Mucosa of descending colon (tissue), 3 donors: ENCODE data around the gene TSKU. TPM values are rescaled to one million over a fixed set of nuclear protein-coding genes. Genes with fewer than 3 reads are reported as not detected.
A peak's percentile ranks its signal among the peaks of the same experiment; 100 is the strongest.

Experiments used
- ATAC-seq: fragments of 200-7000 bp; cut with Tn5 transposase; one replicate; pipeline ENCODE4 v1.9.1; 2020; ENCODE audit warnings: mild to moderate bottlenecking, moderate library complexity
- DNase-seq, 3 donors: peaks; one replicate each; pipeline ENCODE4 v3.0.0-alpha.2; 2020
- H3K36me3 ChIP-seq: fragments of 200-600 bp; one replicate; pipeline ENCODE4 v1.8.0; 2021; ENCODE audit warnings: low read depth, mild to moderate bottlenecking
- H3K4me1 ChIP-seq: fragments of 200-600 bp; one replicate; pipeline ENCODE4 v1.8.0; 2021; ENCODE audit warnings: low read depth, mild to moderate bottlenecking
- H3K4me3 ChIP-seq: fragments of 200-600 bp; one replicate; pipeline ENCODE4 v1.8.0; 2021; ENCODE audit warnings: mild to moderate bottlenecking
- H3K9me3 ChIP-seq: fragments of 200-600 bp; one replicate; pipeline ENCODE4 v1.8.0; 2021; ENCODE audit warnings: mild to moderate bottlenecking
- CTCF ChIP-seq: fragments of 200-600 bp; IDR thresholded peaks from one replicate; pipeline ENCODE4 v1.8.0; 2022; ENCODE audit warnings: antibody characterized with exemption, mild to moderate bottlenecking
- intact Hi-C, 2 donors: fragments of 100-400 bp; cut with DNase I in 1 of 2; cut with micrococcal nuclease in 1 of 2; formaldehyde crosslinking; loops; one replicate each; pipeline versions ENCODE4 v1.11.0 to v1.11.1; 2022; cut with DNase I, micrococcal nuclease
- total RNA-seq, 3 donors: library from RNA; stranded (reverse); fragmentation: NEBNext Ultra II Directional in 2 of 3; extraction: Animal tissue kit (Norgen Biotek cat#: 25700) in 2 of 3; gene quantifications; one replicate each; pipeline versions ENCODE4 v1.2.1 to v1.2.4, GENCODE V29; 2021 to 2023
- donor health status: DM: no; HTN: no; CAD: no; lungs with moderate emphysema.
- donor health status: DM: no; HTN: no; CAD: no.
- donor health status: DM: no; HTN: yes; CAD: no.

TSKU gene
- total RNA-seq, 3 donors from 2014 or later: 21.5 to 42.9 (median 41.8) TPM

GRCh38 chr11:76831686-76832310 lies 48.6 kb downstream of the TSKU start:
- no peak for TF ChIP-seq CTCF
- Histone ChIP-seq H3K4me3 (no peak overlapping the region), H3K9me3 (no peaks in the 10 kb centered on the region), H3K36me3 (no peaks in the 10 kb centered on the region), H3K4me1 (peaks cover 12% of the 10 kb centered on the region)
- ATAC-seq (no peak), DNase-seq (no peak)
- intact Hi-C loops: no loop called here

- DNase-seq (no peak), ATAC-seq (no peak)
- no peaks in the 10 kb centered on the region for H3K9me3 ChIP-seq
- peaks cover 17% of the 10 kb centered on the region for H3K4me1 ChIP-seq
- no peaks in the 10 kb centered on the region for H3K36me3 ChIP-seq
- intact Hi-C loops: no loop called here
- H3K4me3 ChIP-seq: no peak overlapping the region
- no peak for TF ChIP-seq CTCF
Observed at GRCh38 chr11:76832361-76832760, 49.2 kb downstream of the TSKU start.

GRCh38 chr11:76834151-76834550 lies 51.0 kb downstream of the TSKU start:
- H3K4me1 ChIP-seq: peaks cover 30% of the 10 kb centered on the region
- ATAC-seq: no peak
- intact Hi-C loops: no loop called here
- TF ChIP-seq CTCF: no peak
- H3K36me3 ChIP-seq: no peaks in the 10 kb centered on the region
- DNase-seq: no peak
- H3K9me3 ChIP-seq: no peaks in the 10 kb centered on the region
- H3K4me3 ChIP-seq: no peak overlapping the region

GRCh38 chr11:76835036-76835435 lies 51.9 kb downstream of the TSKU start:
- H3K4me3 ChIP-seq: no peak overlapping the region
- peaks cover 34% of the 10 kb centered on the region for H3K4me1 ChIP-seq
- no peak for TF ChIP-seq CTCF
- no peaks in the 10 kb centered on the region for H3K9me3 ChIP-seq
- intact Hi-C loops: no loop called here
- H3K36me3 ChIP-seq: no peaks in the 10 kb centered on the region
- ATAC-seq (no peak), DNase-seq (no peak)

- H3K4me3 ChIP-seq: no peak overlapping the region
- H3K36me3 ChIP-seq: no peaks in the 10 kb centered on the region
- H3K4me1 ChIP-seq: peaks cover 34% of the 10 kb centered on the region
- no peak for TF ChIP-seq CTCF
- no peaks in the 10 kb centered on the region for H3K9me3 ChIP-seq
- intact Hi-C loops: no loop called here
- DNase-seq: peak; percentile 70 to 86 (median 73)
- peak; percentile 84 for ATAC-seq
Observed at GRCh38 chr11:76835928-76836612, 52.9 kb downstream of the TSKU start.
